SU-DHL-6 (cell line): ENCODE measurements around the gene PRPF6.

Source experiments
- CTCF ChIP-seq: fragments of 200-600 bp; sonication (generic); IDR thresholded peaks from one replicate; pipeline ENCODE4 v1.5.1; 2017; ENCODE audit warnings: antibody characterized with exemption, mild to moderate bottlenecking, low read length, moderate library complexity; ENCODE audit not compliant: insufficient read depth, poor library complexity, severe bottlenecking
- EZH2phosphoT487 ChIP-seq: fragments of 200-600 bp; sonication (generic), shearing (Covaris generic); conservative IDR thresholded peaks from 2 replicates; pipeline ENCODE4 v1.6.1; 2018; ENCODE audit warnings: mild to moderate bottlenecking, antibody characterized with exemption, low read length, moderate library complexity, mixed read lengths

- TF ChIP-seq CTCF (peak; percentile 31), EZH2phosphoT487 (no peak)
These were observed 25.6 kb upstream of the PRPF6 start for GRCh38 chr20:63955281-63955826.
